HTR-8/SVneo (cell line): ENCODE data around the gene SCYL2.

Experiments used
- DNase-seq: peaks from one replicate; pipeline ENCODE4 v3.0.0; 2011; ENCODE audit warnings: low spot score, mixed read lengths; ENCODE audit not compliant: insufficient read length
- FAIRE-seq: peaks from 2 replicates; lab custom pipeline; 2011; peaks lifted over from hg19 to GRCh38; lab: Jason Lieb, UNC

SCYL2 gene

GRCh38 chr12:100364324-100364723 lies 97.3 kb downstream of the SCYL2 start:
- DNase-seq (no peak), FAIRE-seq (no peak)

- DNase-seq (no peak), FAIRE-seq (no peak)
Measured at GRCh38 chr12:100365411-100365810, 98.4 kb downstream of the SCYL2 start.

- DNase-seq, result no peak
- FAIRE-seq, result no peak
Measured at GRCh38 chr12:100368066-100368465, 101.1 kb downstream of the SCYL2 start.

- DNase-seq (no peak), FAIRE-seq (no peak)
Measured at GRCh38 chr12:100371146-100371545, 104.2 kb downstream of the SCYL2 start.

GRCh38 chr12:100372853-100373640 lies 106.1 kb downstream of the SCYL2 start:
- no peak for FAIRE-seq
- no peak for DNase-seq

GRCh38 chr12:100375038-100375735 lies 108.2 kb downstream of the SCYL2 start:
- DNase-seq, result no peak
- FAIRE-seq, result peak; percentile 44

GRCh38 chr12:100376161-100376560 lies 109.2 kb downstream of the SCYL2 start:
- FAIRE-seq, result no peak
- DNase-seq, result no peak

- DNase-seq, result no peak
- FAIRE-seq, result no peak
Measured at GRCh38 chr12:100381379-100381778, 114.4 kb downstream of the SCYL2 start.

GRCh38 chr12:100382338-100382737 lies 115.4 kb downstream of the SCYL2 start:
- DNase-seq (no peak), FAIRE-seq (no peak)

GRCh38 chr12:100383586-100384558 lies 116.9 kb downstream of the SCYL2 start:
- FAIRE-seq, result no peak

GRCh38 chr12:100384559-100384935 lies 117.6 kb downstream of the SCYL2 start:
- FAIRE-seq (no peak), DNase-seq (no peak)

More at GRCh38 chr12:100383586-100384558, 116.9 kb downstream of the SCYL2 start:
- no peak for DNase-seq

- DNase-seq, result no peak
- no peak for FAIRE-seq
Measured at GRCh38 chr12:100388382-100388781, 121.4 kb downstream of the SCYL2 start.
